WTC11 (cell line): ENCODE measurements around the gene MPV17L2.

Source experiments
- E2F5 ChIP-seq: sonication (generic); formaldehyde crosslinking; IDR thresholded peaks from 2 replicates; pipeline ENCODE4 v1.8.1; 2022; ENCODE audit warnings: mild to moderate bottlenecking, moderate library complexity, missing genetic modification reagents
- GABPB1 ChIP-seq: sonication (generic); formaldehyde crosslinking; IDR thresholded peaks from 2 replicates; pipeline ENCODE4 v1.8.1; 2023; ENCODE audit warnings: mild to moderate bottlenecking, missing genetic modification reagents
- MAX ChIP-seq: sonication (generic); formaldehyde crosslinking; IDR thresholded peaks from 2 replicates; pipeline ENCODE4 v1.8.0; 2022; ENCODE audit warnings: mild to moderate bottlenecking, missing genetic modification reagents
- NFE2L1 ChIP-seq: sonication (generic); formaldehyde crosslinking; IDR thresholded peaks from 2 replicates; pipeline ENCODE4 v1.8.1; 2023; ENCODE audit warnings: missing genetic modification reagents
- SMAD3 ChIP-seq: sonication (generic); formaldehyde crosslinking; IDR thresholded peaks from 2 replicates; pipeline ENCODE4 v1.8.0; 2022; ENCODE audit warnings: missing genetic modification reagents, mild to moderate bottlenecking, borderline replicate concordance
- SOX15 ChIP-seq: fragments of 250-450 bp; sonication (Bioruptor Pico); IDR thresholded peaks from 2 replicates; pipeline ENCODE4 v1.9.0; 2021; ENCODE audit warnings: mild to moderate bottlenecking
- SP1 ChIP-seq: sonication (generic); formaldehyde crosslinking; conservative IDR thresholded peaks from 2 replicates; pipeline ENCODE4 v1.8.1; 2022; ENCODE audit warnings: missing genetic modification reagents
- TCF7 ChIP-seq: sonication (generic); formaldehyde crosslinking; IDR thresholded peaks from 2 replicates; pipeline ENCODE4 v1.8.0; 2022; ENCODE audit warnings: mild to moderate bottlenecking, low read depth, missing genetic modification reagents, moderate library complexity
- USF1 ChIP-seq: sonication (generic); formaldehyde crosslinking; IDR thresholded peaks from 2 replicates; pipeline ENCODE4 v1.8.0; 2022; ENCODE audit warnings: mild to moderate bottlenecking, missing genetic modification reagents
- TF ChIP-seq, protein P1 (sequence below): fragments of 200-600 bp; IDR thresholded peaks from 2 replicates; pipeline ENCODE4 v1.8.0; 2022; ENCODE audit warnings: antibody characterized with exemption

DNA sequence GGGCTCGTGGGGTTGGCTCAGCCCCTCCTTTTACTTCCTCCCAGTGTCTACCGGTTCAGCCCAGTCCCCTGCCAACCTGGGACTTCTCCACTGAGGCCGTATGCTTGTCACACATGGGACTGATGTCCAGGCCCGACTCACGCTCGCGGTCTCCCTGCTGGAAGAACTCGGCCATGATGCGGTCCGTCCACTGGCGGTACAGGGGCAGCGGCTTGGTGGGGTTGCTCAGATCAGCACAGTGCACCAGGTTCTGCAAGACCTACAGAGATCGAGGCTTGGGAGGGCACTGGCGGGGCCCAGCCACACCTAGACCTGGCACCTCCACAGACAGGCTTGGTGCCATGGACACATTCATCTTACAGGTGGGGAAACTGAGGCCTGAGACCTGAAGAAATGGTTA, 18.7 kb downstream of the MPV17L2 start:
- TF ChIP-seq MAX (CRISPR knock-in tag) (no peak), NFE2L1 (CRISPR knock-in tag) (no peak), USF1 (CRISPR knock-in tag) (no peak), SMAD3 (no peak), E2F5 (CRISPR knock-in tag) (no peak), GABPB1 (no peak), SOX15 (no peak), SP1 (CRISPR knock-in tag) (no peak), TCF7 (CRISPR knock-in tag) (no peak)
- TF ChIP-seq, protein P1, sequence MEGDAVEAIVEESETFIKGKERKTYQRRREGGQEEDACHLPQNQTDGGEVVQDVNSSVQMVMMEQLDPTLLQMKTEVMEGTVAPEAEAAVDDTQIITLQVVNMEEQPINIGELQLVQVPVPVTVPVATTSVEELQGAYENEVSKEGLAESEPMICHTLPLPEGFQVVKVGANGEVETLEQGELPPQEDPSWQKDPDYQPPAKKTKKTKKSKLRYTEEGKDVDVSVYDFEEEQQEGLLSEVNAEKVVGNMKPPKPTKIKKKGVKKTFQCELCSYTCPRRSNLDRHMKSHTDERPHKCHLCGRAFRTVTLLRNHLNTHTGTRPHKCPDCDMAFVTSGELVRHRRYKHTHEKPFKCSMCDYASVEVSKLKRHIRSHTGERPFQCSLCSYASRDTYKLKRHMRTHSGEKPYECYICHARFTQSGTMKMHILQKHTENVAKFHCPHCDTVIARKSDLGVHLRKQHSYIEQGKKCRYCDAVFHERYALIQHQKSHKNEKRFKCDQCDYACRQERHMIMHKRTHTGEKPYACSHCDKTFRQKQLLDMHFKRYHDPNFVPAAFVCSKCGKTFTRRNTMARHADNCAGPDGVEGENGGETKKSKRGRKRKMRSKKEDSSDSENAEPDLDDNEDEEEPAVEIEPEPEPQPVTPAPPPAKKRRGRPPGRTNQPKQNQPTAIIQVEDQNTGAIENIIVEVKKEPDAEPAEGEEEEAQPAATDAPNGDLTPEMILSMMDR, result no peak
